ENCODE results near the gene CDK18.

GRCh38 chr1:205510951-205511330, 6.5 kb downstream of the CDK18 start:
- TF ChIP-seq CEBPB (IDR thresholded peaks at IDR 0.05; ENCODE audit: borderline replicate concordance in 1 of 2, low read depth in 2 of 2, low read length in 2 of 2) (no peak), IRF3 (IDR thresholded peaks at IDR 0.05) (no peak), RCOR1 (conservative IDR thresholded peaks at IDR 0.05; ENCODE audit: low read depth, low read length) (no peak), SIX5 (IDR thresholded peaks at IDR 0.05; ENCODE audit: low read depth, low read length, severe bottlenecking) (no peak), CHD2 (IDR thresholded peaks at IDR 0.05; ENCODE audit: borderline replicate concordance, low read depth, low read length) (no peak), YY1 (IDR thresholded peaks at IDR 0.05; ENCODE audit: low read depth, low read length) (no peak), STAT3 (IDR thresholded peaks at IDR 0.05; ENCODE audit: low read depth, low read length) (no peak), SUZ12 (IDR thresholded peaks at IDR 0.05; ENCODE audit: unreplicated experiment) (no peak)
- TF ChIP-seq, protein P1, sequence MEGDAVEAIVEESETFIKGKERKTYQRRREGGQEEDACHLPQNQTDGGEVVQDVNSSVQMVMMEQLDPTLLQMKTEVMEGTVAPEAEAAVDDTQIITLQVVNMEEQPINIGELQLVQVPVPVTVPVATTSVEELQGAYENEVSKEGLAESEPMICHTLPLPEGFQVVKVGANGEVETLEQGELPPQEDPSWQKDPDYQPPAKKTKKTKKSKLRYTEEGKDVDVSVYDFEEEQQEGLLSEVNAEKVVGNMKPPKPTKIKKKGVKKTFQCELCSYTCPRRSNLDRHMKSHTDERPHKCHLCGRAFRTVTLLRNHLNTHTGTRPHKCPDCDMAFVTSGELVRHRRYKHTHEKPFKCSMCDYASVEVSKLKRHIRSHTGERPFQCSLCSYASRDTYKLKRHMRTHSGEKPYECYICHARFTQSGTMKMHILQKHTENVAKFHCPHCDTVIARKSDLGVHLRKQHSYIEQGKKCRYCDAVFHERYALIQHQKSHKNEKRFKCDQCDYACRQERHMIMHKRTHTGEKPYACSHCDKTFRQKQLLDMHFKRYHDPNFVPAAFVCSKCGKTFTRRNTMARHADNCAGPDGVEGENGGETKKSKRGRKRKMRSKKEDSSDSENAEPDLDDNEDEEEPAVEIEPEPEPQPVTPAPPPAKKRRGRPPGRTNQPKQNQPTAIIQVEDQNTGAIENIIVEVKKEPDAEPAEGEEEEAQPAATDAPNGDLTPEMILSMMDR (IDR thresholded peaks at IDR 0.05 in 2 of 3, conservative IDR thresholded peaks at IDR 0.05 in 1 of 3; ENCODE audit: control insufficient read depth in 2 of 3, extremely low read depth in 1 of 3, insufficient read depth in 1 of 3, low read depth in 3 of 3, low read length in 3 of 3): no peak
- TF ChIP-seq, protein P2, sequence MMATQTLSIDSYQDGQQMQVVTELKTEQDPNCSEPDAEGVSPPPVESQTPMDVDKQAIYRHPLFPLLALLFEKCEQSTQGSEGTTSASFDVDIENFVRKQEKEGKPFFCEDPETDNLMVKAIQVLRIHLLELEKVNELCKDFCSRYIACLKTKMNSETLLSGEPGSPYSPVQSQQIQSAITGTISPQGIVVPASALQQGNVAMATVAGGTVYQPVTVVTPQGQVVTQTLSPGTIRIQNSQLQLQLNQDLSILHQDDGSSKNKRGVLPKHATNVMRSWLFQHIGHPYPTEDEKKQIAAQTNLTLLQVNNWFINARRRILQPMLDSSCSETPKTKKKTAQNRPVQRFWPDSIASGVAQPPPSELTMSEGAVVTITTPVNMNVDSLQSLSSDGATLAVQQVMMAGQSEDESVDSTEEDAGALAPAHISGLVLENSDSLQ (IDR thresholded peaks at IDR 0.05): no peak
- TF ChIP-seq, protein P3, sequence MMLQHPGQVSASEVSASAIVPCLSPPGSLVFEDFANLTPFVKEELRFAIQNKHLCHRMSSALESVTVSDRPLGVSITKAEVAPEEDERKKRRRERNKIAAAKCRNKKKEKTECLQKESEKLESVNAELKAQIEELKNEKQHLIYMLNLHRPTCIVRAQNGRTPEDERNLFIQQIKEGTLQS (IDR thresholded peaks at IDR 0.05; ENCODE audit: borderline replicate concordance, extremely low read depth, low read depth, low read length): no peak

Data from GM12878 (cell line).